ENCODE results near the gene TMEM164. TPM values are rescaled to one million over a fixed set of nuclear protein-coding genes. Genes with fewer than 3 reads are reported as not detected.

Gene TMEM164
- polyA plus RNA-seq, 12 donors = 18.4 to 33.2 (median 27.0) TPM; not detected in 1

GRCh38 chrX:110066488-110067225 lies 63.7 kb downstream of the TMEM164 start:
- DNase-seq = no peak

GRCh38 chrX:110070970-110071369 lies 68.1 kb downstream of the TMEM164 start:
- DNase-seq = no peak

- DNase-seq = no peak
Observed at GRCh38 chrX:110081320-110081719, 78.4 kb downstream of the TMEM164 start.

- DNase-seq = no peak
Observed at GRCh38 chrX:110081740-110082139, 78.8 kb downstream of the TMEM164 start.

GRCh38 chrX:110082161-110082560 lies 79.2 kb downstream of the TMEM164 start:
- no peak for DNase-seq

- no peak for DNase-seq
Observed at GRCh38 chrX:110086162-110086915, 83.4 kb downstream of the TMEM164 start.

GRCh38 chrX:110086916-110087484 lies 84.1 kb downstream of the TMEM164 start:
- DNase-seq = no peak

GRCh38 chrX:110087485-110088356 lies 84.8 kb downstream of the TMEM164 start:
- DNase-seq = no peak

- no peak for DNase-seq
Observed at GRCh38 chrX:110089656-110090403, 86.9 kb downstream of the TMEM164 start.

GRCh38 chrX:110097920-110098319 lies 95.0 kb downstream of the TMEM164 start:
- no peak for DNase-seq

GRCh38 chrX:110103344-110103743 lies 100.4 kb downstream of the TMEM164 start:
- DNase-seq = no peak

- no peak for DNase-seq
Observed at GRCh38 chrX:110104078-110104477, 101.2 kb downstream of the TMEM164 start.

GRCh38 chrX:110108381-110108821 lies 105.5 kb downstream of the TMEM164 start:
- DNase-seq = no peak

- DNase-seq = no peak
Observed at GRCh38 chrX:110114260-110114776, 111.4 kb downstream of the TMEM164 start.

- DNase-seq = no peak
Observed at GRCh38 chrX:110116066-110116980, 113.4 kb downstream of the TMEM164 start.

GRCh38 chrX:110118530-110118929 lies 115.6 kb downstream of the TMEM164 start:
- no peak for DNase-seq

- no peak for DNase-seq
Observed at GRCh38 chrX:110119480-110119879, 116.6 kb downstream of the TMEM164 start.

GRCh38 chrX:110120025-110120424 lies 117.1 kb downstream of the TMEM164 start:
- no peak for DNase-seq

GRCh38 chrX:110123331-110123782 lies 120.4 kb downstream of the TMEM164 start:
- DNase-seq = no peak
